OCI-LY1 (cell line): ENCODE measurements around the gene PRKCA.

Experiments
- H2AFZ ChIP-seq: fragments of 200-600 bp; sonication (generic), shearing (Covaris generic); 2 replicates; pipeline ENCODE4 v1.6.0; 2014; ENCODE audit warnings: antibody characterized with exemption, mild to moderate bottlenecking, low read length
- H3F3A ChIP-seq: fragments of 200-600 bp; sonication (generic), shearing (Covaris generic); 2 replicates; pipeline ENCODE4 v1.6.0; 2014; ENCODE audit warnings: mild to moderate bottlenecking, antibody characterized with exemption, low read length, moderate library complexity; ENCODE audit not compliant: insufficient read depth
- H3K27ac ChIP-seq: fragments of 200-600 bp; sonication (generic); 2 replicates; pipeline ENCODE4 v1.5.1; 2014; ENCODE audit warnings: low read length, mixed run types, mild to moderate bottlenecking, low read depth; ENCODE audit not compliant: poor library complexity, severe bottlenecking
- H3K27me3 ChIP-seq: fragments of 200-600 bp; sonication (generic); 2 replicates; pipeline ENCODE4 v1.6.0; 2014; ENCODE audit warnings: antibody characterized with exemption, mild to moderate bottlenecking, low read length, moderate library complexity; ENCODE audit not compliant: insufficient read depth
- H3K36me3 ChIP-seq: fragments of 200-600 bp; sonication (generic); 2 replicates; pipeline ENCODE4 v1.6.1; 2014; ENCODE audit warnings: mild to moderate bottlenecking, antibody characterized with exemption, low read length, moderate library complexity, mixed read lengths; ENCODE audit not compliant: insufficient read depth
- H3K4me1 ChIP-seq: fragments of 200-600 bp; sonication (generic); 2 replicates; pipeline ENCODE4 v1.5.1; 2014; ENCODE audit warnings: mild to moderate bottlenecking, low read length, moderate library complexity; ENCODE audit not compliant: insufficient read depth, severe bottlenecking
- H3K4me2 ChIP-seq: fragments of 200-600 bp; sonication (generic), shearing (Covaris generic); 2 replicates; pipeline ENCODE4 v1.6.1; 2014; ENCODE audit warnings: low read length
- H3K4me3 ChIP-seq: fragments of 200-600 bp; sonication (generic); 2 replicates; pipeline ENCODE4 v1.5.1; 2014; ENCODE audit warnings: low read length, low read depth, mild to moderate bottlenecking, mixed read lengths; ENCODE audit not compliant: poor library complexity, severe bottlenecking
- H3K79me2 ChIP-seq: fragments of 200-600 bp; shearing (Covaris generic); 2 replicates; pipeline ENCODE4 v1.6.1; 2016; ENCODE audit warnings: mixed run types, low read length, mixed read lengths; ENCODE audit not compliant: insufficient read depth
- H3K9ac ChIP-seq: fragments of 200-600 bp; sonication (generic), shearing (Covaris generic); 2 replicates; pipeline ENCODE4 v1.6.1; 2014; ENCODE audit warnings: mild to moderate bottlenecking, low read length, mixed read lengths
- H3K9me2 ChIP-seq: fragments of 200-600 bp; sonication (generic), shearing (Covaris generic); 2 replicates; pipeline ENCODE4 v1.6.1; 2014; ENCODE audit warnings: low read depth, mild to moderate bottlenecking, low read length, mixed read lengths
- H3K9me3 ChIP-seq: fragments of 200-600 bp; shearing (Covaris generic); 2 replicates; pipeline ENCODE4 v1.6.1; 2014; ENCODE audit warnings: low read length, mixed read lengths
- H4K20me1 ChIP-seq: fragments of 200-600 bp; sonication (generic), shearing (Covaris generic); 2 replicates; pipeline ENCODE4 v1.6.0; 2016; ENCODE audit warnings: mild to moderate bottlenecking, low read length; ENCODE audit not compliant: insufficient read depth
- CTCF ChIP-seq: fragments of 200-600 bp; sonication (generic), shearing (Covaris generic); IDR thresholded peaks from 2 replicates; pipeline ENCODE4 v1.5.1; 2017; ENCODE audit warnings: mild to moderate bottlenecking, antibody characterized with exemption, low read length, moderate library complexity, mixed read lengths
- EZH2 ChIP-seq: fragments of 200-600 bp; sonication (generic), shearing (Covaris generic); IDR thresholded peaks from 2 replicates; pipeline ENCODE4 v1.8.0; 2017; ENCODE audit warnings: borderline replicate concordance, mixed run types, mild to moderate bottlenecking, antibody characterized with exemption, low read length, moderate library complexity, mixed read lengths

The PRKCA gene

GRCh38 chr17:66849032-66849655 lies 546.7 kb downstream of the PRKCA start:
- H2AFZ ChIP-seq, result no peak overlapping the region
- no peaks in the 10 kb centered on the region for H4K20me1 ChIP-seq
- H3K27ac ChIP-seq, result no peak overlapping the region
- no peaks in the 10 kb centered on the region for H3K9me2 ChIP-seq
- no peaks in the 10 kb centered on the region for H3K79me2 ChIP-seq
- no peaks in the 10 kb centered on the region for H3K4me1 ChIP-seq
- no peaks in the 10 kb centered on the region for H3F3A ChIP-seq
- H3K27me3 ChIP-seq, result no peaks in the 10 kb centered on the region; the same call in 1 of the 2 replicates
- no peak overlapping the region for H3K9ac ChIP-seq
- peaks cover 11% of the 10 kb centered on the region for H3K9me3 ChIP-seq
- TF ChIP-seq EZH2, result no peak
- TF ChIP-seq CTCF, result no peak
- H3K4me3 ChIP-seq, result no peak overlapping the region
- H3K36me3 ChIP-seq, result peaks cover 4% of the 10 kb centered on the region; the same call in 1 of the 2 replicates
- H3K4me2 ChIP-seq, result no peak overlapping the region

- Histone ChIP-seq H3K9ac (no peak overlapping the region), H3K9me3 (peaks cover 11% of the 10 kb centered on the region), H3K4me2 (no peak overlapping the region), H3K4me3 (no peak overlapping the region), H3K27me3 (no peaks in the 10 kb centered on the region; the same call in 1 of the 2 replicates), H3K9me2 (no peaks in the 10 kb centered on the region), H3F3A (no peaks in the 10 kb centered on the region), H2AFZ (no peak overlapping the region), H3K4me1 (no peaks in the 10 kb centered on the region), H3K79me2 (no peaks in the 10 kb centered on the region), H4K20me1 (no peaks in the 10 kb centered on the region), H3K27ac (no peak overlapping the region), H3K36me3 (peaks cover 4% of the 10 kb centered on the region; the same call in 1 of the 2 replicates)
- TF ChIP-seq EZH2 (no peak), CTCF (no peak)
Measured at GRCh38 chr17:66849851-66850580, 547.6 kb downstream of the PRKCA start.

- H3K27ac ChIP-seq, result no peak overlapping the region
Measured at GRCh38 chr17:66850692-66851091, 548.3 kb downstream of the PRKCA start.

More at GRCh38 chr17:66850692-66851091, 548.3 kb downstream of the PRKCA start:
- H4K20me1 ChIP-seq, result no peaks in the 10 kb centered on the region
- H3K4me2 ChIP-seq, result no peak overlapping the region
- H3K9ac ChIP-seq, result no peak overlapping the region
- no peaks in the 10 kb centered on the region for H3K79me2 ChIP-seq
- H3K9me2 ChIP-seq, result no peaks in the 10 kb centered on the region
- no peak overlapping the region for H3K4me3 ChIP-seq
- no peak overlapping the region for H2AFZ ChIP-seq
- H3K36me3 ChIP-seq, result peaks cover 4% of the 10 kb centered on the region; the same call in 1 of the 2 replicates
- no peaks in the 10 kb centered on the region; the same call in 1 of the 2 replicates for H3K27me3 ChIP-seq
- no peak for TF ChIP-seq CTCF
- TF ChIP-seq EZH2, result no peak
- no peaks in the 10 kb centered on the region for H3F3A ChIP-seq
- peaks cover 11% of the 10 kb centered on the region for H3K9me3 ChIP-seq
- no peaks in the 10 kb centered on the region for H3K4me1 ChIP-seq
